Measurements from ENCODE around the gene ZBTB38. TPM values are rescaled to one million over a fixed set of nuclear protein-coding genes. Genes with fewer than 3 reads are reported as not detected.

The ZBTB38 gene
- total RNA-seq, 1 experiment from 2014 or later, result 17.0 TPM

DNA sequence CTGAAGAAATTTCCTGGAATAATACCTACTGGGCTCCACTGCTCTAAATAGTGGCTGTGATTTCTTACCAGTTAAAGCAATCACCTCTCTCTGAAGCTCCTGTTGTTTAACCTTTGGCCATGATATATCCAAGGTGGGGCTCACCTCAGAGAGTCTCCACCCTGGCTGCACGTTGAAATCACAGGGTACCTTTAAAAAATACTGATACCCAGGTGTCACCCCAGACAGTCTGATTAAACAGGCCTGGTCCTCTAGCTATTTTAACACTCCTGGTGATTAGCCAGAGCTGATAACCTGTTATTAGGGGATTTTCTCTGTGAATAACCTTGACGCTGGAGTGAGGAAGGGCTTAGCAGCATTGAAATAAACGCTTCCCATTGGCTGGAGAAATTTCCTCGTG lies 22.3 kb upstream of the ZBTB38 start:
- no peak for TF ChIP-seq CTCF (conservative IDR thresholded peaks at IDR 0.05; ENCODE audit: low read depth, low read length)
- TF ChIP-seq EZH2 (IDR thresholded peaks at IDR 0.05; ENCODE audit: low read length, unreplicated experiment), result no peak
- TF ChIP-seq EZH2phosphoT487 (IDR thresholded peaks at IDR 0.05; ENCODE audit: borderline replicate concordance, low read length), result no peak
- no peaks in the 10 kb centered on the region for H3K9me3 ChIP-seq (ENCODE audit: low read length)
- intact Hi-C loops (cut with micrococcal nuclease), result no loop called here
- no TSS peak for BruUV-seq (replicated peaks)
- no peaks in the 10 kb centered on the region for H4K20me1 ChIP-seq (ENCODE audit: low read length)
- no peak overlapping the region for H2AFZ ChIP-seq (ENCODE audit: low read length)
- H3K4me3 ChIP-seq (ENCODE audit: low read length), result no peak overlapping the region
- H3K9me2 ChIP-seq (replicated peaks; ENCODE audit: low read length), result no peaks in the 10 kb centered on the region
- H3K36me3 ChIP-seq (ENCODE audit: low read depth, low read length), result no peaks in the 10 kb centered on the region
- ATAC-seq (no peak), DNase-seq (no peak)
- H3K79me2 ChIP-seq (ENCODE audit: low read length), result no peaks in the 10 kb centered on the region
- no peak overlapping the region for H3K4me2 ChIP-seq (ENCODE audit: low read length)
- no peaks in the 10 kb centered on the region for H3K27me3 ChIP-seq (ENCODE audit: low read length)
- CTCF ChIA-PET, result no interaction called here
- no peaks in the 10 kb centered on the region for H3F3A ChIP-seq (ENCODE audit: low read length, unreplicated experiment)
- H3K9ac ChIP-seq (ENCODE audit: low read length), result no peak overlapping the region
- no peak overlapping the region for H3K27ac ChIP-seq (ENCODE audit: low read length)
- H3K4me1 ChIP-seq (ENCODE audit: insufficient read depth, low read length), result no peaks in the 10 kb centered on the region
- POLR2A ChIA-PET (ENCODE audit: unreplicated experiment), result no interaction called here

DNA sequence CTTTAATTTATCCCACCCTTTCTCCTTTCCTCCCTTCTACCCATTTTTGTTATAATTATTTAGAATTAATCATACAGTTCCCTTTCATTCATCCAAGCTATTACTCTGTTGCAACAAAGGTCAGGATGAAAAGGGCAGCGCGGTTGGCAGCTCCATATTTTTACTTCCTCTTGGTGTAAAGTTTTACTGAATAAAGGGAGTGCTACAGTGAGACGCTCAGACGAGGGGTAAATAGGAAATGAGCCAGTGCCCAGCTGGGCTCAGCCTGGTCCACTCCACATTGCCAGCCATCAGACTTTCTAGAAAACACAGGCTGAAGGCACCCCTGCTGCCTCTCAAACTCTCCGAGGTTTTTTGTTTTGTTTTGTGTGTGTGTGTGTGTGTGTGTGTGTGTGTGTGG lies 21.9 kb upstream of the ZBTB38 start:
- BruUV-seq (replicated peaks), result no TSS peak
- Histone ChIP-seq H3K79me2 (ENCODE audit: low read length) (no peaks in the 10 kb centered on the region), H3F3A (ENCODE audit: low read length, unreplicated experiment) (no peaks in the 10 kb centered on the region), H3K27me3 (ENCODE audit: low read length) (no peaks in the 10 kb centered on the region), H3K4me2 (ENCODE audit: low read length) (no peak overlapping the region), H3K9me2 (replicated peaks; ENCODE audit: low read length) (no peaks in the 10 kb centered on the region), H3K36me3 (ENCODE audit: low read depth, low read length) (no peaks in the 10 kb centered on the region), H3K27ac (ENCODE audit: low read length) (no peak overlapping the region), H2AFZ (ENCODE audit: low read length) (no peak overlapping the region), H4K20me1 (ENCODE audit: low read length) (no peaks in the 10 kb centered on the region), H3K4me1 (ENCODE audit: insufficient read depth, low read length) (no peaks in the 10 kb centered on the region), H3K4me3 (ENCODE audit: low read length) (no peak overlapping the region), H3K9ac (ENCODE audit: low read length) (no peak overlapping the region), H3K9me3 (ENCODE audit: low read length) (no peaks in the 10 kb centered on the region)
- CTCF ChIA-PET, result no interaction called here
- no peak for DNase-seq
- POLR2A ChIA-PET (ENCODE audit: unreplicated experiment), result no interaction called here
- TF ChIP-seq EZH2 (IDR thresholded peaks at IDR 0.05; ENCODE audit: low read length, unreplicated experiment) (no peak), CTCF (conservative IDR thresholded peaks at IDR 0.05; ENCODE audit: low read depth, low read length) (no peak), EZH2phosphoT487 (IDR thresholded peaks at IDR 0.05; ENCODE audit: borderline replicate concordance, low read length) (no peak)
- intact Hi-C loops (cut with micrococcal nuclease), result no loop called here
- ATAC-seq, result no peak

- H3K9ac ChIP-seq (ENCODE audit: low read length), result no peak overlapping the region
- ATAC-seq, result no peak
- no peak overlapping the region for H2AFZ ChIP-seq (ENCODE audit: low read length)
- ChIA-PET POLR2A (ENCODE audit: unreplicated experiment) (no interaction called here), CTCF (no interaction called here)
- no peaks in the 10 kb centered on the region for H3K79me2 ChIP-seq (ENCODE audit: low read length)
- H3K9me2 ChIP-seq (replicated peaks; ENCODE audit: low read length), result no peaks in the 10 kb centered on the region
- DNase-seq, result no peak
- no peaks in the 10 kb centered on the region for H4K20me1 ChIP-seq (ENCODE audit: low read length)
- intact Hi-C loops (cut with micrococcal nuclease), result no loop called here
- no TSS peak for BruUV-seq (replicated peaks)
- no peaks in the 10 kb centered on the region for H3K9me3 ChIP-seq (ENCODE audit: low read length)
- no peaks in the 10 kb centered on the region for H3K36me3 ChIP-seq (ENCODE audit: low read depth, low read length)
- TF ChIP-seq CTCF (conservative IDR thresholded peaks at IDR 0.05; ENCODE audit: low read depth, low read length) (no peak), EZH2 (IDR thresholded peaks at IDR 0.05; ENCODE audit: low read length, unreplicated experiment) (no peak), EZH2phosphoT487 (IDR thresholded peaks at IDR 0.05; ENCODE audit: borderline replicate concordance, low read length) (no peak)
- H3K27me3 ChIP-seq (ENCODE audit: low read length), result no peaks in the 10 kb centered on the region
- no peaks in the 10 kb centered on the region for H3F3A ChIP-seq (ENCODE audit: low read length, unreplicated experiment)
- no peak overlapping the region for H3K4me2 ChIP-seq (ENCODE audit: low read length)
- H3K4me1 ChIP-seq (ENCODE audit: insufficient read depth, low read length), result no peaks in the 10 kb centered on the region
- no peak overlapping the region for H3K4me3 ChIP-seq (ENCODE audit: low read length)
- H3K27ac ChIP-seq (ENCODE audit: low read length), result no peak overlapping the region
Observed at GRCh38 chr3:141346839-141347238, 21.5 kb upstream of the ZBTB38 start.
